ENCODE data around the gene ZMIZ1.

- TF ChIP-seq CTCF (IDR thresholded peaks at IDR 0.05) (no peak), BHLHE40 (IDR thresholded peaks at IDR 0.05; ENCODE audit: low read depth, low read length) (no peak), MAX (IDR thresholded peaks at IDR 0.05) (no peak)
These were observed 19.4 kb downstream of the ZMIZ1 start for GRCh38 chr10:79088176-79088575.
